Stimulated activated naive B cell treated with anti-CD40 and anti-IgM and Interleukin-4, amounts not matched to agents 10 μg/mL and 1 μg/mL and 100 μg/mL, for 72 hours (primary cell): Measurements from ENCODE around the gene IBSP.
A peak's percentile ranks its signal among the peaks of the same experiment; 100 is the strongest.

Experiments
- ATAC-seq, 2 donors: fragments of 150-1000 bp; cut with Tn5 transposase; replicated peaks; 2 replicates each; pipeline ENCODE4 v1.10.0; 2021; ENCODE audit warnings: moderate library complexity in 1 of 2
- DNase-seq: peaks from one replicate; pipeline ENCODE4 v3.0.0; 2021
- H3K27ac Mint-ChIP-seq: one replicate; pipeline ENCODE4 v1.8.0; 2022; ENCODE audit warnings: mild to moderate bottlenecking, mixed read lengths
- H3K27me3 Mint-ChIP-seq, 2 donors: one replicate each; pipeline ENCODE4 v1.8.0; 2022; ENCODE audit warnings: mixed read lengths in 2 of 2
- H3K36me3 Mint-ChIP-seq, 2 donors: one replicate each; pipeline ENCODE4 v1.8.0; 2022; ENCODE audit warnings: mixed read lengths in 2 of 2, mild to moderate bottlenecking in 1 of 2
- H3K4me1 Mint-ChIP-seq, 2 donors: one replicate each; pipeline ENCODE4 v1.8.0; 2022; ENCODE audit warnings: mixed read lengths in 2 of 2, mild to moderate bottlenecking in 1 of 2
- H3K4me3 Mint-ChIP-seq, 2 donors: one replicate each; pipeline ENCODE4 v1.8.0; 2022; ENCODE audit warnings: mild to moderate bottlenecking in 2 of 2, mixed read lengths in 2 of 2, moderate library complexity in 1 of 2
- H3K9me3 Mint-ChIP-seq, 2 donors: one replicate each; pipeline ENCODE4 v1.8.0; 2022; ENCODE audit warnings: mixed read lengths in 2 of 2, mild to moderate bottlenecking in 1 of 2

IBSP gene

DNA sequence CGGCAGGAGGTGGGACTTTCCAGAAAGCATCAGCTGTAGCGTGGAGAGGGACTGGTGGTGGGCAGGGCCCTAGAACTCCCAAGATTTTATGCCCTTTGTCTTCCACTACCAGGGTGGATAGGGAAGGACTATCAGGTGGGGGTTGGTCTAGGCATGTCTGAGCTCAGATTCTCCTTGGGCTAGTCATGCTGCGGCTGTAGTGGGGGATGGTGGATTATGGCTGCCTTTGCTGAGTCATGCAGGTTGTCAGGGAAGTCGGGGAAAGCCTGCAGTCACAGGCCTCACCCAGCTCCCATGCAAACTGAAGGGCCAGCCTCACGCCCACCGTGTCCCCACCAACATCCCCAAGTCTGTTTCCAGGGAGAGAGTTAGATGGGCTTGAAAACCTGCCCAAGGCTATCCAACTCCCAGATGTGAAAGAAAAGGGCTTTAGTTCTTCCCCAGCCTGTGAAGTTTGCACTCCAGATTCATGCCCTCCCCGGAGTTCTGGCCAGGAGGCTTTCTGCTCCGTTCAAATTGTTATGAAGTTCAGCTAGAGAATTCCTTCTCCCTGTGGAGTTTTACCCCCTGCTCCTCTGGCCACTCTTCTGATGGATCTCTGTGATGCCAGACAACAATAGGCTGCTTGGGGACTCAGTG lies 20.0 kb downstream of the IBSP start:
- no peak for ATAC-seq
- Mint-ChIP-seq H3K36me3 (no peaks in the 10 kb centered on the region), H3K27me3 (peaks cover 17 to 26% of the 10 kb centered on the region in 2 donors), H3K27ac (no peak overlapping the region), H3K9me3 (peaks cover 0 to under 1% of the 10 kb centered on the region in 2 donors), H3K4me3 (no peak overlapping the region), H3K4me1 (no peaks in the 10 kb centered on the region)
- DNase-seq: no peak

DNA sequence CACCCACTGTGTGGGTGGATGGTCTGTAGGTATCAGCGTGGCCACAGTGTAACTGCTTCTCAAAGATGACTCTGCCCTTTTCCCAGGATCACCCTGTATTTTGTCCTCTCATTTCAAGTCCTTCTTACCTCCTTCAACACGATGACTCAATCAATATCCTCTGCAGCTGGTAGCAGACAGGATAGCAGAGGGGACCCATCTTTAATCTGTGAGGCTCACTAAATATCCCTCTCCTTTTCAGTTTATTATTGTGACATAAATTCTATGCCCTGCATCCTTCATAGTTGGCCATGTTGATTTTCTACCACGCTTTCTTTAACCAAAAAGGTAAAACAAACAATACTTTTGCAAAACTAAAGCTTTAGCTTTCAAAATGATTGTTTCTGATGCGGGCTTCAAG lies 23.8 kb downstream of the IBSP start:
- no peak for DNase-seq
- H3K4me3 Mint-ChIP-seq: no peak overlapping the region
- peaks cover 9 to 19% of the 10 kb centered on the region in 2 donors for H3K27me3 Mint-ChIP-seq

DNA sequence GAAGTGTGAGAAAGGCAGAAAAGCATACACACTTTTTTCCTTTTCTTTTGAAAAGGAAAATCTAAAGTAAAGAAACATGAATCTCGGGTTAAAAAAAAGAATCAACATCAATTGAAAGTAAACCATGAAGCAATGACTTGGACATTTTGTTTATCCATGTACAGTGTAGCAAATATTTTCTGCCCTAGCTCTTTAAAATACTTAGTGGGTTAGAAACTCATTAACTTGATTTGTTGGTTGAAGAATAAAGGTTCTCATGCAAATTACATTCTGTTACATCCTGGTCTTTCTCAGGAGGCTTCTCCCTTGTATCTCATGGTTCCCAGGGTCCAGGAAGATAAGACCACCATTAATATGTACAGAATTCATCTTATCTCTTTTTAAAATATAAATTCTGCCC lies 24.4 kb downstream of the IBSP start:
- Mint-ChIP-seq H3K4me1 (no peaks in the 10 kb centered on the region), H3K27me3 (peaks cover 9 to 19% of the 10 kb centered on the region in 2 donors), H3K36me3 (no peaks in the 10 kb centered on the region), H3K27ac (no peak overlapping the region), H3K9me3 (no peaks in the 10 kb centered on the region), H3K4me3 (no peak overlapping the region)
- ATAC-seq: no peak
- DNase-seq: no peak

More for the DNA sequence above, 23.8 kb downstream of the IBSP start:
- ATAC-seq: no peak
- no peaks in the 10 kb centered on the region for H3K9me3 Mint-ChIP-seq
- no peak overlapping the region for H3K27ac Mint-ChIP-seq
- H3K4me1 Mint-ChIP-seq: no peaks in the 10 kb centered on the region
- no peaks in the 10 kb centered on the region for H3K36me3 Mint-ChIP-seq

DNA sequence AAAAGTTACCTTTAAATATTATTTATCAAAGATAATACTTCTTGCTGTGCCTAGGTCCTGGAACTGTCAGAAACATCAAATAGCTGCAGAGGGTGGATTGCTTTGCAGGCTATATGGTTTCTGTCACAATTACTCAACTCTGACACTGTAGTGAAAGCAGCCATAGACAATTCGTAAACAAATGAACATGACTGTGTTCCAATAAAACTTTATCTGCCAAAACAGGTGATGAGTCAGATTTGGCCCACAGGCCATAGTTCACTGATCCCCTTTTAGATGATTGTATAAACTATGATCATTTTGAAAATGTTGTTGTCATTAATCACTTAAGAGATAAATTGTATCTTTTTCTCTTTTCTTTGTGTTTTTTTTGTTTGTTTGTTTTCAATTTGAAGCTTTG lies 25.0 kb downstream of the IBSP start:
- no peak overlapping the region for H3K27ac Mint-ChIP-seq
- H3K27me3 Mint-ChIP-seq: peaks cover 9 to 14% of the 10 kb centered on the region in 2 donors
- H3K36me3 Mint-ChIP-seq: no peaks in the 10 kb centered on the region
- H3K4me3 Mint-ChIP-seq: no peak overlapping the region
- no peak for DNase-seq
- no peaks in the 10 kb centered on the region for H3K9me3 Mint-ChIP-seq
- no peak for ATAC-seq
- H3K4me1 Mint-ChIP-seq: no peaks in the 10 kb centered on the region

DNA sequence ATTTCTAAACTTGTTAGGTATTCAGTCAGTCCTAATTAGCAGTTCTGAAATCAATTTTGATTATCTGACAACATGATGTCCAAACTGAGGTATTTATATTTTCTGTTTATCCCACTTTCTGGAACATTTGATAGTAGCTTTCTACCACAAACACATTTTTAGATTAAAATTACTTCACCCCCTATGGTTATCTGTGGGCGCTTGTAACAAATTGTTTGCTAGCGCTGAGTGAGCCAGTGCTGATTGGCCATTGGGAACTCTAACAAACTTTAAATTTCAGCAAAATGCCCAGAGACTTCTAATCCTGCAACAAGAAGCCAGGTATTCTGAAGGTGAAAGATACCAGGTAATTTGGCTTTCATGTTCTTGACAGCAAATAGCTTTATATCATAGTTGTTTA lies 33.3 kb downstream of the IBSP start, which contains the start of gene MEPE:
Gene MEPE, plus strand, starts transcription at position 301 of the 400 bp plus-strand sequence. CDS start 1,746 bp downstream, outside the sequence.
- Mint-ChIP-seq H3K4me3 (no peak within 1 kb of the TSS), H3K4me1 (no peaks in the 10 kb centered on the region), H3K36me3 (no peaks in the 10 kb centered on the region), H3K27ac (no peak within 1 kb of the TSS), H3K27me3 (no peaks in the 10 kb centered on the region), H3K9me3 (peaks cover 0 to 2% of the 10 kb centered on the region in 2 donors)
- ATAC-seq (no peak), DNase-seq (no peak)

DNA sequence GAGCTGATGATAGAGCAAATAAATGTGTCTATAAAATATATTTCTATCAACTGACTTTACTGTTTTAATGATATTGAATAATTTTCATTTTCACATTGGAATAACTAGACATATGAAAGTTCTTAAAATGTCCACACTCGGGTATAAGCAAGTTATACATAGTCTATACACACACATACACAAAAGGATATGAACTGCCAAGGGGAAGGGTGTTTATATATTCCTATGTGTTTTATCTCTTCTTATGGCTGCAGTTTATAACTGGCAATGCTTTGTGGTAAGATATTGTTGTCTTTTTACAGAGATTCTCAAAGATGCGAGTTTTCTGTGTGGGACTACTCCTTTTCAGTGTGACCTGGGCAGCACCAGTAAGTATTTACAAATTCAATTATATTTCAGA lies 35.0 kb downstream of the IBSP start:
- H3K4me1 Mint-ChIP-seq: peaks cover 0 to 2% of the 10 kb centered on the region in 2 donors
- no peak overlapping the region for H3K27ac Mint-ChIP-seq
- H3K27me3 Mint-ChIP-seq: no peaks in the 10 kb centered on the region
- H3K36me3 Mint-ChIP-seq: no peaks in the 10 kb centered on the region
- H3K9me3 Mint-ChIP-seq: peaks cover 0 to 2% of the 10 kb centered on the region in 2 donors
- ATAC-seq: no peak
- no peak for DNase-seq
- H3K4me3 Mint-ChIP-seq: no peak overlapping the region

DNA sequence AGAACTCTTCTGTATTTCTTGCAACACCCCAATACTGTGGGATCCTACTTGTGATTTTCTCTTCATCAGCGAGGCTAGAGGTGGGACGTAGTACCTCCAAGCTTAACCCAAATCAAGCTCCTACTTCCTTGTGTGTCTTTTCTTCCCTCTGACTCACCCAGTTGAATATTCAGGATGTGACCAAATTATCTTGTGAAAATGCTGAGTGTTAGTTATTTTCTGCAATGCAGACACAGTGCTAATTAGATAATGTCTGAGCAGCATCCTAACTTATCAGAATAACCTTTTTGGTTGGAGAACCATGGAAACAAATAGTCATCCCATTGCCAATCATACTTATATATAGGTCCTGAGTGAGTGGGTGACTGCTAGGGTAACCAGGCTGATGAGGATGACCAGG lies 35.8 kb downstream of the IBSP start:
- Mint-ChIP-seq H3K9me3 (peaks cover 0 to 2% of the 10 kb centered on the region in 2 donors), H3K36me3 (no peaks in the 10 kb centered on the region), H3K27me3 (no peaks in the 10 kb centered on the region), H3K4me3 (no peak overlapping the region), H3K4me1 (peaks cover 0 to 2% of the 10 kb centered on the region in 2 donors), H3K27ac (no peak overlapping the region)
- ATAC-seq: no peak
- DNase-seq: no peak

DNA sequence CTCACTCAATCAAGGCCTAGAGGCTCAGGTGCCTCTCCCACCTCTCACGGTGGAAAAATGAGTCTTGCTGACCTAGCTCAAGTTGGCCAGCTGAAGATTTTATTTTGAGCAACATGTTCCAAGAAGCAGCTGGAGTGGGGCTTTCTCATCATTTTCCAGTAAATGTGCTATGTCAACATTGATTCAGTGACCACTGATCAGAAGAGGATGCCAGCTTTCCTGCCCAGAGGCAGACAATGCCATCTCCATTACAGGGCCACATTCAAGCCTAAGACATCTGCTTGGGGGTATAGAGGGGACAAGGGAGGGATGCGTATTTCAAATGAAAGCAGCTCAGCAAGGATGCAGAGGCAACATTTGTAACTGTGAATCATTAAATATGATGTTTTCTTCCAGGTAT lies 36.4 kb downstream of the IBSP start:
- no peaks in the 10 kb centered on the region for H3K36me3 Mint-ChIP-seq
- H3K27me3 Mint-ChIP-seq: peaks cover 0 to 5% of the 10 kb centered on the region in 2 donors
- no peak overlapping the region for H3K27ac Mint-ChIP-seq
- ATAC-seq (no peak), DNase-seq (no peak)
- H3K9me3 Mint-ChIP-seq: no peaks in the 10 kb centered on the region
- H3K4me3 Mint-ChIP-seq: no peak overlapping the region
- H3K4me1 Mint-ChIP-seq: peaks cover 0 to 2% of the 10 kb centered on the region in 2 donors

DNA sequence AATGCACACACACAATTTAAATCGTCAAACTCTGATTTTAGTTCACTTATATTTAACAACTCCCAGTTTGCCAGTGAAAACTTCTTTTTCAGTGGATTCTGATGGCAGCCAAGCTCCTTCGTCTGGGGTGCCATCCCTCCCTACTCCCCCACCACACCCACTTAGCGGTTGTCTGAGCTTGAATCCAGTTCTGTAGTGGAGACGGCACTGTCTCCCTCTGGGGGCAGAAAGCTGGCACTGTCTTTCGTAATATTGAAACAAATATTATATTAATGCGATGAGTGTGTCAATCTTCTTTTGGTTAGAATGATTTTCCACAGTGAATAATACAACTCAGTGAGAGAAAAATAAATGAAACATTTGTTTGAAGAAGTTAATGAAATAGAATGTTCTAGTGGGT lies 38.9 kb downstream of the IBSP start:
- ATAC-seq (no peak), DNase-seq (no peak)
- peaks cover 0 to 2% of the 10 kb centered on the region in 2 donors for H3K4me1 Mint-ChIP-seq
- no peak overlapping the region for H3K4me3 Mint-ChIP-seq
- H3K27ac Mint-ChIP-seq: no peak overlapping the region
- no peaks in the 10 kb centered on the region for H3K9me3 Mint-ChIP-seq
- no peaks in the 10 kb centered on the region for H3K36me3 Mint-ChIP-seq
- peaks cover 0 to 11% of the 10 kb centered on the region in 2 donors for H3K27me3 Mint-ChIP-seq

DNA sequence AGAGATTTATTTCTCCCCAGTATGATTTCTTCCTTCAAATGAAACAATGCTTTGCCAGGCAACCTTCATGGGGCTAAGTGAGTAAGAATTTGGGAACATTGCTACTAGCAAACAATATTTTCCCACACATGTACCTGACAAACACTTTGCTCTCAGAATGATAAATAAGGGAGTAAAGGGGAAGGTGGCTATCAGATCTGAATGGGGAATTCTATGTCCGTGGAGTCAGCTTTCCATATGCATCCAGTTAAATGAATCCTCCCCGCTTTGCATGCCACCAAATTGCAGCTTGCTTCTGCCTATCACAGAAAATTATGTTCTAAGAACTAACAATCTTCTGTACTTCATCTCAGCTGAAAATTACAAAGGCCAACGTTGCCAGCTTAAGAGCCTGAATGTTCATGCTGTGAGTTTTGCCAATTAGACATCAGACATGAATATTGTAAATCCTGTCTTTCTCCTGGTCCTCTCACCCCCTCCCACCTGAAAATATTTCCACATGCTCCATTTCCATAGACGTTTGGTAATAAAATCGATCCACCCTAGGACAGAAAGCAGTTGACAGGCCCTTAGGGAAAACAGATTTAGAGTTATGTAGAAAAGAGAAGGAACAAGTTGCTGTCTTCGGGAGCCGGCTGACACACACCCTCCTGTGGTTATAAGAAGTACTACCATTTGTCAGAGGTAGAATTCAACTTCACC lies 39.7 kb downstream of the IBSP start:
- peaks cover 0 to 4% of the 10 kb centered on the region in 2 donors for H3K4me1 Mint-ChIP-seq
- H3K4me3 Mint-ChIP-seq: no peak overlapping the region
- no peak overlapping the region for H3K27ac Mint-ChIP-seq
- H3K27me3 Mint-ChIP-seq: peaks cover 0 to 17% of the 10 kb centered on the region in 2 donors
- DNase-seq: no peak
- peak in 1 of 2 donors; percentile 51 for ATAC-seq
- no peaks in the 10 kb centered on the region for H3K36me3 Mint-ChIP-seq
- H3K9me3 Mint-ChIP-seq: no peaks in the 10 kb centered on the region

DNA sequence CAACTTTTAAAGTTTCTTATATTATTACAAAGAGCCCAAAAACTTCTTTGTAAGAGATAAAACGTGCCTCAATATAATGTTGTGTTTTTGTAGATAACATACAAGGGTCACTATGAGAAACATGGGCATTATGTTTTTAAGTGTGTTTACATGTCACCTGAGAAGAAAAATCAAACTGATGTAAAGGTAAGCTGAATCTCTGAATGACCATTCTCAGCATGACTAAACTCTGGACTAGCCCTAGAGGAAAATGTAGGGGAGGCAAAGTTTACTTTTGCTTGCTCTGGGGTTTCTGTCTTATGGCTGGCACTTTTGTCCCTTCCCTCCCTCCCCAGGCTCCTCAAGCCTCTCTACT lies 40.2 kb downstream of the IBSP start:
- H3K4me1 Mint-ChIP-seq: peaks cover 0 to 4% of the 10 kb centered on the region in 2 donors
- no peaks in the 10 kb centered on the region for H3K36me3 Mint-ChIP-seq
- DNase-seq: no peak
- H3K9me3 Mint-ChIP-seq: no peaks in the 10 kb centered on the region
- H3K27me3 Mint-ChIP-seq: peaks cover 0 to 18% of the 10 kb centered on the region in 2 donors
- no peak overlapping the region for H3K27ac Mint-ChIP-seq
- ATAC-seq: no peak
- H3K4me3 Mint-ChIP-seq: no peak overlapping the region

DNA sequence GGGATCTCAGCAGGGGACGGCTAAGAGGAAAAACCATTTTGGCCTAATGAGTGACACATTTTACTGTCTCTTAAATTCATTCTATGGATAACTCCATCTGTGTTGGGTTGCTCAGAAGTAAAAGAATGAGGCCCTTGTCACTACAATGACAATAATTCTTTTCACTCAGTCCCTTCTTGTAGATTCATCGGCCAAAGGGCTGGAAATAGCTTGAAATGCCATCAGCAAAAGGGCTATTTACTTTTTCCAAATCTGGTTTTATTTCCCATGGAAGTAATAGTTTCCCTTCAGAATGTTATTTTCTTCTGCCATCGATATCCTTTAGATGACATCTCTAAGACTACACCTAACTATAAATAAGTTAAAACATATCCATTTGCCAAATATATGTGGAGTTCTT lies 40.8 kb downstream of the IBSP start:
- no peak for DNase-seq
- peaks cover 0 to 18% of the 10 kb centered on the region in 2 donors for H3K27me3 Mint-ChIP-seq
- peaks cover 0 to 4% of the 10 kb centered on the region in 2 donors for H3K4me1 Mint-ChIP-seq
- no peak for ATAC-seq
- no peaks in the 10 kb centered on the region for H3K36me3 Mint-ChIP-seq
- no peak overlapping the region for H3K4me3 Mint-ChIP-seq
- H3K27ac Mint-ChIP-seq: no peak overlapping the region
- H3K9me3 Mint-ChIP-seq: no peaks in the 10 kb centered on the region

DNA sequence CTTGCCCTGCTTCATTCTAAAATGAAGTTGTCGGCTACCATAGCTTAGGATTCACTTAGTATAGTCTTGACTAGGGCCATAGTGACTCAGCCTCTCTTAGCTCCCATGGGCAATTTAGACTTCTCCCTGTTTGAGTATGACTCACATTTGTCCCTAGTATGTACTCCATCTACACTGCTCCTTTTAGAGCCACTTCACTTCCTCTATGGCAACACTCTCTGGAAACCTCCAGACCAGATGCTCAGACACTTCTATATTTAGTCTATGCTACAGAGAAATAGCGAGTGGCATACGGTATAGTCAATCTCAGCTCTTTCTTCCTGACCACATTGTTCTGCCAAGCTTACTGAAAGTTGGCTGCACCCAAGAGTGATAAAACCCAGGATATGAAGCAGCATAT lies 44.6 kb downstream of the IBSP start:
- ATAC-seq: peak; percentile 23 to 69
- H3K36me3 Mint-ChIP-seq: no peaks in the 10 kb centered on the region
- no peak overlapping the region for H3K27ac Mint-ChIP-seq
- no peak overlapping the region for H3K4me3 Mint-ChIP-seq
- peaks cover 12 to 26% of the 10 kb centered on the region in 2 donors for H3K27me3 Mint-ChIP-seq
- H3K9me3 Mint-ChIP-seq: no peaks in the 10 kb centered on the region
- DNase-seq: no peak
- H3K4me1 Mint-ChIP-seq: peaks cover 4 to 6% of the 10 kb centered on the region in 2 donors

DNA sequence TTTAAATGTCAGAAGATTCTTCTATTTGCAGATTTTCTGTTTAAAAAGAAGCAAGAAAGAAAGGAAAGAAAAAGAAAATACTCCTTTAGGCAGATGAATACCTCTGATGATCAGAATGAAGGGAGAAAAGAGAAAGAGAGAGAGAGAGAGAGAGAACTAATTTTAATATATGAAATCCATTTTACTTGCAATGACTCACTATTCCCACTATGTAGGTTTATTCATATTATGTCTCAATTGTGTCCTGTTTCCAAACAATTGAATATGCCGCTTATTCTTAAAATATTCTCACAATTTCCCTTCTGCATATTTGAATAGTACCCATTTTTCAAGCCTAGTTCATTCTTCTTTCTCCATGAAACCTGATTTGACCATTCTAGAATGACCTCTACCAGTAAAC lies 45.1 kb downstream of the IBSP start:
- DNase-seq (no peak), ATAC-seq (no peak)
- no peak overlapping the region for H3K4me3 Mint-ChIP-seq
- no peaks in the 10 kb centered on the region for H3K36me3 Mint-ChIP-seq
- H3K27ac Mint-ChIP-seq: no peak overlapping the region
- H3K27me3 Mint-ChIP-seq: peaks cover 12 to 26% of the 10 kb centered on the region in 2 donors
- H3K4me1 Mint-ChIP-seq: peaks cover 4 to 8% of the 10 kb centered on the region in 2 donors
- H3K9me3 Mint-ChIP-seq: no peaks in the 10 kb centered on the region

DNA sequence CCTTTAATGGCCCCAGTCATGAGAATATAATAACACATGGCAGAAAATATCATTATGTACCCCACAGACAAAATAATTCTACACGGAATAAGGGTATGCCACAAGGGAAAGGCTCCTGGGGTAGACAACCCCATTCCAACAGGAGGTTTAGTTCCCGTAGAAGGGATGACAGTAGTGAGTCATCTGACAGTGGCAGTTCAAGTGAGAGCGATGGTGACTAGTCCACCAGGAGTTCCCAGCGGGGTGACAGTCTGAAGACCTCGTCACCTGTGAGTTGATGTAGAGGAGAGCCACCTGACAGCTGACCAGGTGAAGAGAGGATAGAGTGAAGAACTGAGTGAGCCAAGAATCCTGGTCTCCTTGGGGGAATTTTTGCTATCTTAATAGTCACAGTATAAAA lies 46.9 kb downstream of the IBSP start:
- Mint-ChIP-seq H3K36me3 (no peaks in the 10 kb centered on the region), H3K4me3 (no peak overlapping the region), H3K9me3 (no peaks in the 10 kb centered on the region), H3K27me3 (peaks cover 12 to 21% of the 10 kb centered on the region in 2 donors), H3K4me1 (peaks cover 5 to 14% of the 10 kb centered on the region in 2 donors), H3K27ac (no peak overlapping the region)
- DNase-seq (no peak), ATAC-seq (no peak)
